ENCODE results near the gene LRRC1.
"Not testable (repeated sequence)": the region's sequence is repeated elsewhere in the genome, so short reads cannot be mapped to it uniquely, and the experiment has no call there.

LRRC1 gene

DNA sequence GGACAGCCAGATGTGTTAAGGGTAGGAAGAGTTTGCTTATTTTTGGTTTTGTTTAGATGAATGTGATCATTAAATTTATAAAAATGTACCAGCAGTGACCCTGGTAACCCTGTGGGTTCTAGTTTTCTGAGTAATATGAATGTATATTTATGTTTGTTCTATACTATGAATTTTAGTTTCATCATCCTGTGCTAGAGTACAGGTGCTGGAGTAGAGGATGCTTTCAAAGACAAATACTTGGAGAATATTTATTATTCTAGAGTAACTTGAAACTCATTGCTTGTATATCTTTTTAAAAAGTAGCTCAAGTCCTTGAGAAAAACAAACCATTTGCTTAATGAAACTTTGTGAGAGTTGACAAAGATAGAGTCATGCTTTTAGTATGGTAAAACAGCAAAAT, 7.8 kb downstream of the LRRC1 start:
- ATAC-seq: no peak
- no peak for TF ChIP-seq ZNF70 (CRISPR knock-in tag; IDR thresholded peaks at IDR 0.05)
- TF ChIP-seq, protein P1, sequence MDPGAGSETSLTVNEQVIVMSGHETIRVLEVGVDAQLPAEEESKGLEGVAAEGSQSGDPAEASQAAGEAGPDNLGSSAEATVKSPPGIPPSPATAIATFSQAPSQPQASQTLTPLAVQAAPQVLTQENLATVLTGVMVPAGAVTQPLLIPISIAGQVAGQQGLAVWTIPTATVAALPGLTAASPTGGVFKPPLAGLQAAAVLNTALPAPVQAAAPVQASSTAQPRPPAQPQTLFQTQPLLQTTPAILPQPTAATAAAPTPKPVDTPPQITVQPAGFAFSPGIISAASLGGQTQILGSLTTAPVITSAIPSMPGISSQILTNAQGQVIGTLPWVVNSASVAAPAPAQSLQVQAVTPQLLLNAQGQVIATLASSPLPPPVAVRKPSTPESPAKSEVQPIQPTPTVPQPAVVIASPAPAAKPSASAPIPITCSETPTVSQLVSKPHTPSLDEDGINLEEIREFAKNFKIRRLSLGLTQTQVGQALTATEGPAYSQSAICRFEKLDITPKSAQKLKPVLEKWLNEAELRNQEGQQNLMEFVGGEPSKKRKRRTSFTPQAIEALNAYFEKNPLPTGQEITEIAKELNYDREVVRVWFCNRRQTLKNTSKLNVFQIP (CRISPR knock-in tag; IDR thresholded peaks at IDR 0.05; ENCODE audit: borderline replicate concordance, low read depth): no peak
- no peak for TF ChIP-seq BACH2 (CRISPR knock-in tag; IDR thresholded peaks at IDR 0.05; ENCODE audit: borderline replicate concordance)
- TF ChIP-seq, protein P2, sequence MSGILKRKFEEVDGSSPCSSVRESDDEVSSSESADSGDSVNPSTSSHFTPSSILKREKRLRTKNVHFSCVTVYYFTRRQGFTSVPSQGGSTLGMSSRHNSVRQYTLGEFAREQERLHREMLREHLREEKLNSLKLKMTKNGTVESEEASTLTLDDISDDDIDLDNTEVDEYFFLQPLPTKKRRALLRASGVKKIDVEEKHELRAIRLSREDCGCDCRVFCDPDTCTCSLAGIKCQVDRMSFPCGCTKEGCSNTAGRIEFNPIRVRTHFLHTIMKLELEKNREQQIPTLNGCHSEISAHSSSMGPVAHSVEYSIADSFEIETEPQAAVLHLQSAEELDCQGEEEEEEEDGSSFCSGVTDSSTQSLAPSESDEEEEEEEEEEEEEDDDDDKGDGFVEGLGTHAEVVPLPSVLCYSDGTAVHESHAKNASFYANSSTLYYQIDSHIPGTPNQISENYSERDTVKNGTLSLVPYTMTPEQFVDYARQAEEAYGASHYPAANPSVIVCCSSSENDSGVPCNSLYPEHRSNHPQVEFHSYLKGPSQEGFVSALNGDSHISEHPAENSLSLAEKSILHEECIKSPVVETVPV (CRISPR knock-in tag; IDR thresholded peaks at IDR 0.05): no peak
- no peak for TF ChIP-seq ZC3H10 (CRISPR knock-in tag; IDR thresholded peaks at IDR 0.05)

DNA sequence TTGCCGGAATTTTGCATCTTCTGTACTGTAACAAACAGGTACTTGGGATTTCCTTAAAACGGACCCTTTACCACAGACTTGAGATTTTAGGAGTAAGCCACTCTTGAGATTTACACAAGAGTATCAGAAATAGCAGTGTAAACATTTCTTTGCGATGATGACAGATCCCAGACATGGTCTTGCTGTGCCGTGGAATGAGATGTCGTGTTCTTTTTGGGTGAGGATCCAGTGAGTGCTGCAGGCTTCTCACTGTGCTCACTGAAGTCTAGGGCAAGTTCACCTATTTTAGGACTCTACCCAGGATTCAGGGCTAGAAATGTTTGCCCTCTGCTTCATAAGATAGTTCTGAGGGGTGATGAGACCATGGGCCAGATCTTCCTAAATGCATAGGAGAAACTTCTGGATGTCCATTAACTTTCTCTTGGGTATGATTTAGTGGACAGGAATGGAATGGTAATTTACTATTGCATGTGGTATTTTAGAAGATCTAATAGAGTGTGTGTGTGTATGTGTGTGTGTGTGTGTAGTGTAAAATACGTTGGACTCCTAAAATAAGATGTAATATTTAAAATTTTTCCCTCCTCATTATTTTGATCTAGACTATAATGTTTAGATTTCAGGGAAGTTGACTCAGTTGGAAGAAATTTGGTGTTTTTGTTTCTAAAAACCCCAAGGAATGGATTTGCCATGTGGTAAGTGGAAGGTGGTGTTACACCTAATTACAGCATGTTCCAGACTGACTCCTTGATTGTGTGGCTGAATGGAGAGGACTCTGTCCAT, 8.5 kb downstream of the LRRC1 start:
- TF ChIP-seq ZNF8 (CRISPR knock-in tag; IDR thresholded peaks at IDR 0.05) (no peak), ESRRG (CRISPR knock-in tag; IDR thresholded peaks at IDR 0.05) (no peak), ZNF70 (CRISPR knock-in tag; IDR thresholded peaks at IDR 0.05) (no peak), OSR1 (CRISPR knock-in tag; IDR thresholded peaks at IDR 0.05) (no peak), CSDC2 (CRISPR knock-in tag; IDR thresholded peaks at IDR 0.05) (no peak), RARB (CRISPR knock-in tag; IDR thresholded peaks at IDR 0.05) (no peak), ZFP30 (CRISPR knock-in tag; IDR thresholded peaks at IDR 0.05) (no peak), PPARA (CRISPR knock-in tag; IDR thresholded peaks at IDR 0.05; ENCODE audit: borderline replicate concordance) (no peak), BACH2 (CRISPR knock-in tag; IDR thresholded peaks at IDR 0.05; ENCODE audit: borderline replicate concordance) (no peak), ZFP3 (CRISPR knock-in tag; IDR thresholded peaks at IDR 0.05) (no peak), ZNF565 (CRISPR knock-in tag; conservative IDR thresholded peaks at IDR 0.05; ENCODE audit: low read depth) (no peak)
- TF ChIP-seq, protein P3, sequence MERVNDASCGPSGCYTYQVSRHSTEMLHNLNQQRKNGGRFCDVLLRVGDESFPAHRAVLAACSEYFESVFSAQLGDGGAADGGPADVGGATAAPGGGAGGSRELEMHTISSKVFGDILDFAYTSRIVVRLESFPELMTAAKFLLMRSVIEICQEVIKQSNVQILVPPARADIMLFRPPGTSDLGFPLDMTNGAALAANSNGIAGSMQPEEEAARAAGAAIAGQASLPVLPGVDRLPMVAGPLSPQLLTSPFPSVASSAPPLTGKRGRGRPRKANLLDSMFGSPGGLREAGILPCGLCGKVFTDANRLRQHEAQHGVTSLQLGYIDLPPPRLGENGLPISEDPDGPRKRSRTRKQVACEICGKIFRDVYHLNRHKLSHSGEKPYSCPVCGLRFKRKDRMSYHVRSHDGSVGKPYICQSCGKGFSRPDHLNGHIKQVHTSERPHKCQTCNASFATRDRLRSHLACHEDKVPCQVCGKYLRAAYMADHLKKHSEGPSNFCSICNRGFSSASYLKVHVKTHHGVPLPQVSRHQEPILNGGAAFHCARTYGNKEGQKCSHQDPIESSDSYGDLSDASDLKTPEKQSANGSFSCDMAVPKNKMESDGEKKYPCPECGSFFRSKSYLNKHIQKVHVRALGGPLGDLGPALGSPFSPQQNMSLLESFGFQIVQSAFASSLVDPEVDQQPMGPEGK (CRISPR knock-in tag; IDR thresholded peaks at IDR 0.05; ENCODE audit: borderline replicate concordance): no peak
- TF ChIP-seq, protein P4, sequence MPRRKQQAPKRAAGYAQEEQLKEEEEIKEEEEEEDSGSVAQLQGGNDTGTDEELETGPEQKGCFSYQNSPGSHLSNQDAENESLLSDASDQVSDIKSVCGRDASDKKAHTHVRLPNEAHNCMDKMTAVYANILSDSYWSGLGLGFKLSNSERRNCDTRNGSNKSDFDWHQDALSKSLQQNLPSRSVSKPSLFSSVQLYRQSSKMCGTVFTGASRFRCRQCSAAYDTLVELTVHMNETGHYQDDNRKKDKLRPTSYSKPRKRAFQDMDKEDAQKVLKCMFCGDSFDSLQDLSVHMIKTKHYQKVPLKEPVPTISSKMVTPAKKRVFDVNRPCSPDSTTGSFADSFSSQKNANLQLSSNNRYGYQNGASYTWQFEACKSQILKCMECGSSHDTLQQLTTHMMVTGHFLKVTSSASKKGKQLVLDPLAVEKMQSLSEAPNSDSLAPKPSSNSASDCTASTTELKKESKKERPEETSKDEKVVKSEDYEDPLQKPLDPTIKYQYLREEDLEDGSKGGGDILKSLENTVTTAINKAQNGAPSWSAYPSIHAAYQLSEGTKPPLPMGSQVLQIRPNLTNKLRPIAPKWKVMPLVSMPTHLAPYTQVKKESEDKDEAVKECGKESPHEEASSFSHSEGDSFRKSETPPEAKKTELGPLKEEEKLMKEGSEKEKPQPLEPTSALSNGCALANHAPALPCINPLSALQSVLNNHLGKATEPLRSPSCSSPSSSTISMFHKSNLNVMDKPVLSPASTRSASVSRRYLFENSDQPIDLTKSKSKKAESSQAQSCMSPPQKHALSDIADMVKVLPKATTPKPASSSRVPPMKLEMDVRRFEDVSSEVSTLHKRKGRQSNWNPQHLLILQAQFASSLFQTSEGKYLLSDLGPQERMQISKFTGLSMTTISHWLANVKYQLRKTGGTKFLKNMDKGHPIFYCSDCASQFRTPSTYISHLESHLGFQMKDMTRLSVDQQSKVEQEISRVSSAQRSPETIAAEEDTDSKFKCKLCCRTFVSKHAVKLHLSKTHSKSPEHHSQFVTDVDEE (CRISPR knock-in tag; IDR thresholded peaks at IDR 0.05): no peak

DNA sequence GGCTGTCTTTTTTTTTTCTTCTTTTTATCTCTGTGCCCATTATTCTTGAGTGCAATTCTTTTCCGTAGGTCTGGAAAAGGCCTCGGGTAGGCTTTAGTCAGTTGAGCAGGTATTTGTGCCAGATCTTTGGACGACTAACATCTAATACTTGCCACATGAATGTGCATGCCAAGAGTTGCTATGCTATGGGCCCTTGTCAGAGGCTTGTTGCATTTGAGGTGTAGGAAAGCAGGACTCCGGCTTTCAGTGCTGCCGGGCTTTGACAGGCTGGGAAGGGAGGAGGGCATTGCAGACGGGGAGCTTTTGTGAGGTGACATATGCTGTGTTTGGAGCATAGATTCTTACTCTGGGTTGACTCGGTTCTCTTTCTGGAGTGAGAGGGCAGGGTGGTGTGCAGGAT, 10.2 kb downstream of the LRRC1 start:
- TF ChIP-seq ZNF70 (CRISPR knock-in tag; IDR thresholded peaks at IDR 0.05): no peak
- no peak for ATAC-seq

More for the DNA sequence above, 8.5 kb downstream of the LRRC1 start:
- ATAC-seq: no peak

DNA sequence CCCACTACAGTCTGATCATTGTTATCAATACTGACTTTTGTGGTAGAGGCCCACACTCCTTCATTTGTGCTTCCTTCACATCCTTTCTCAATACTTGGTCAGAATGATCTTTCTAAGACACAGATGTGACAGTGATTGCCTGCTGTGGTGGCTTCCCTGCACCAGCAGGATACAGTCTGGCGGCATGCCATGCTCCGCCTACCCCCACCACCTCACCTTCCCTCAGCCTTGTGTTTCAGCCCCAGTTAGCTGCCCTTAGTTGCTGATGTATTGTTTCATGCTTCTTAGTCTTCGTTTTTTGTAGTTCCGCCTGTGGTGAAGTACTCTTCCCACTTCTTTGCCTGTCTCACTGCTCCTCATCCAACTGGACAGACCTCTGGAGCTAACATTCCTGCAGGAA, 10.9 kb downstream of the LRRC1 start:
- TF ChIP-seq PPARA (CRISPR knock-in tag; IDR thresholded peaks at IDR 0.05; ENCODE audit: borderline replicate concordance) (no peak), ISL1 (CRISPR knock-in tag; IDR thresholded peaks at IDR 0.05) (no peak), RARB (CRISPR knock-in tag; IDR thresholded peaks at IDR 0.05) (no peak), ESRRG (CRISPR knock-in tag; IDR thresholded peaks at IDR 0.05) (no peak), BACH2 (CRISPR knock-in tag; IDR thresholded peaks at IDR 0.05; ENCODE audit: borderline replicate concordance) (no peak), OSR1 (CRISPR knock-in tag; IDR thresholded peaks at IDR 0.05) (no peak), ARNTL (CRISPR knock-in tag; IDR thresholded peaks at IDR 0.05; ENCODE audit: borderline replicate concordance, low read depth) (no peak)
- TF ChIP-seq, protein P3 (CRISPR knock-in tag; IDR thresholded peaks at IDR 0.05; ENCODE audit: borderline replicate concordance): no peak
- TF ChIP-seq, protein P1 (CRISPR knock-in tag; IDR thresholded peaks at IDR 0.05; ENCODE audit: borderline replicate concordance, low read depth): no peak
- no peak for ATAC-seq

DNA sequence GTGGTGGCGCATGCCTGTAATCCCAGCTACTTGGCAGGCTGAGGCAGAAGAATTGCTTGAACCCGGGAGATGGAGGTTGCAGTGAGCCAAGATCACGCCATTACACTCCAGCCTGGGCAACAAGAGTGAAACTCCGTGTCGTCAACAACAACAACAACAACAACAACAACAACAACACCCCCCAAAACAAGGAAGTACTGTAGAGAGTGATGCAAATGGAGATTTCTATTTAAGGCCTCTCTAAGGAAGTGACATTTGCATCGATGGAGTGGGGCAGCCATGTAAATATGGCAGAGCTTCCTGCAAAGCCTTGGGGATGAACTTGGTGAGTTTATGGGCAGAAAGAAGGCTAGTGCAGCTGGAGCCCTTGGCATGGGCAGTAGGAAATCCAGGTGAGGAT, 12.8 kb downstream of the LRRC1 start:
- not testable (repeated sequence) for ATAC-seq
